A549 treated with GW870086 at 1 μM for 4 hours (cell line): ENCODE data around the gene DCUN1D2. TPM values are rescaled to one million over a fixed set of nuclear protein-coding genes. Genes with fewer than 3 reads are reported as not detected.

ENCODE experiments used
- total RNA-seq: library from RNA; stranded (reverse); fragments of 200-300 nt; extraction: Qiagen RNA extraction; gene quantifications from 5 replicates; pipeline ENCODE4 v1.2.3, GENCODE V29; 2022; ENCODE audit warnings: low read depth

DCUN1D2 gene
- total RNA-seq = 9.1 to 11.3 TPM (median 10.2 TPM) in 5 replicates

DNA sequence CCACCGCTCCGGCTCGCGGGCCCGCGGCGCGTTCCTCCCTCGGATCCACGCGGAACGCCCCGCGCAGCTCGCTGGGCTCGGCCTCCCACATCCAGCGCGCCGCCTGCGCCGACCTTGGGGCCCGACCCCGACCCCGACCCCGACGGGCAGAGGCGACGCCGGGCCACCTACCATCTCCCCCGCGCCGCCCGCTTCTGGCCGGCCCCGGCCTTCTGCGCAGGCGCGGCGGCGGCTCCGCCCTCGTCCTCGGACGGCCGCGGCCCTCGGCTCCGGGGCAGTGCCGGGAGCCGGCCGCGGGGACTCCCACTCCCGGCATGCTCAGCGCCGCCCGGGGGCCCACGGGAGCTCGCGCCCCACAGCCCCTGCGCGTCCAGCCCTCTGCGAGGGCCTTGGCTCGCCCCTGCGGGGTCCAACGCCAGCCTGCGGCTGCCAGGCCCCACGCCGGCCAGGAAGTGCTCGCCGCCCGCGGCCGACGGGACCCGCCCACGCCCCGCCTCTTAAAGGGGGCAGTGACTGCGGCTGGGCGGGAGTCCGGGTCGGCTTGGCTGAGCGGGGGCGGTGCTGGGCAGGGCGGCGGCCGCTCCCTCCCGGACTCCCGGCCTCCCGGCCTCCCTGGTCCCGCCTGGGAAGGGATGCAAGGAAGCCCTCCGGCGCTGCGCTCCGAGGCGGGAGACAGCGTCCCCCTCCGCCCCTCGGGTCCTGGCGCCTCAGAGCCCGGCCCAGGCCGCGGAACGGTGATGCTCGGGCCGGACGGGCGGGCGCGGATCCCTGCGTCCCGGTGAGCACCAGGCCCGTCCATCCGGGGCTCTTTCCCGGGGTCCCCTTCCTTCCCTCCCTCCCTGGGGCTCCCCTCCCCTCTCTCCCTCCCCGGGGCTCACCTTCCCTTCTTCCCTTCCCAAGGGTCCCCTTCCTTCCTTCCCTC is at the start of gene DCUN1D2:
Gene DCUN1D2, minus strand, starts transcription at position 216 of the 922 bp plus-strand sequence. Its CDS starts 42 bp downstream, at position 174.

DNA sequence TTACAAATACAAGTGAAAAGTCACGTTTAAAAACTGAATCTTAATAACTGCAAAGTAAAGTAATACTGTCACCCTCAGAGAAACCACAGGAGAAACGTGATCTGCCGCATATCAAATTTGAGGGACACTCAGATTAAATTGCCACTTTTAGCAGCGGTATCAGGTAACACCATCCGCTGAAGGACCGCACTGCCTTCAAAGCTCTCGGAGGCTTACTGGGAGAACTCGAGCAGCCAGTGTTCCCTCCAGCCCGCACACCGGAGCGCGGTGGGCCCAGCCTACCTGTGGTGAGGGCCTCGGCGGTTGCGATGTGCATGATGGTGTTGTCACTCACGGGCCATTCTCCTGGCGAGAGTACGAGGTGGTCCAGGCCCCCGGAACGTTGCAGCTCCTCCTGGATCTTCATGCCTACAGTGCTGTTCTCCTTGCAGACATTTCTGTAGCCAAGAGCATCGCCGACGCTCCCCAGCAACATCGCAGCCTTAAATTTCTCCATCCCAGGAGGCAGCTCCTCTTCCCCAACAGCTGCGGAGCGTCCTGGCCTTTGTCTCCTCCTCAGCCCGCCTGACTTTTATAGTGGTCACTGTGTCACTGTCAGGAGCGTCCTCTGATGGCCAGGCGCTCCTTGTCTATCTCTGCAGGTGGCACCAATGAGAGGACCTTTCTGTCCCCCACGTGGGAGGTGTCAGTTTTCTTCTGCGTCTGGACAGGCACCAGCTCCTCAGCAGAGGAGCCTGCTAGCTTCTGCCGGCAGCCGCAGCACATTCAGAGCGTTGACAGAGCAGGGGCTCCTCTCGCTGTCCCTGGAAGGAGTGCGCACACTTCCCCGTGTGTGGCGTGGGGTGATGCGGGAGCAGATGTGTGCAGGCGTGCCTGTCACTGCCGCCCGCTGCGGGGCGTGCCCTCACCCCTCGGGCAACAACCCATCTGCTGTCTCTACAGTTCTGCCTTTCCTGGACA is 37.3 kb downstream of the DCUN1D2 start, which contains the start of gene ADPRHL1:
Gene ADPRHL1, minus strand, starts transcription at position 547 of the 960 bp plus-strand sequence. Its CDS starts 51 bp downstream, at position 496.

Other genes starting within 250 kb of the DCUN1D2 start
- 74.6 to 92.2 TPM (median 90.3 TPM) in 5 replicates for gene LAMP1, start 193.5 kb downstream of the DCUN1D2 start, total RNA-seq
- gene GRTP1, start 126.6 kb downstream of the DCUN1D2 start, total RNA-seq = 1.3 to 1.9 TPM (median 1.7 TPM) in 5 replicates
- 14.5 to 17.5 TPM (median 14.6 TPM) in 5 replicates for gene ADPRHL1, start 37.2 kb downstream of the DCUN1D2 start, total RNA-seq
- 91.1 to 107 TPM (median 106 TPM) in 5 replicates for gene TFDP1, start 94.0 kb upstream of the DCUN1D2 start, total RNA-seq
- not detected in 5 replicates for gene ATP4B, start 167.5 kb upstream of the DCUN1D2 start, total RNA-seq
- not detected in 5 replicates for gene GRK1, start 176.5 kb upstream of the DCUN1D2 start, total RNA-seq